ENCODE results near the gene FAM3B.

Gene FAM3B

GRCh38 chr21:41349619-41350390, 33.2 kb downstream of the FAM3B start:
- CTCF ChIA-PET = no interaction called here
- no peak overlapping the region for H3K4me3 ChIP-seq (ENCODE audit: low read depth, low read length)
- H3K9me3 ChIP-seq (ENCODE audit: control insufficient read depth, insufficient read depth, low read depth, low read length) = no peaks in the 10 kb centered on the region
- H3K4me1 ChIP-seq (ENCODE audit: control insufficient read depth, insufficient read depth, low read length) = no peaks in the 10 kb centered on the region
- H3K36me3 ChIP-seq (ENCODE audit: control insufficient read depth in 2 of 2, insufficient read depth in 1 of 2, low read length in 2 of 2) = no peaks in the 10 kb centered on the region
- POLR2A ChIA-PET = no interaction called here
- H3K27ac ChIP-seq (ENCODE audit: extremely low read depth, low read depth, low read length) = no peak overlapping the region
- TF ChIP-seq BCL6B (tag by site-specific recombination; IDR thresholded peaks at IDR 0.05) = no peak
- TF ChIP-seq, protein P1, sequence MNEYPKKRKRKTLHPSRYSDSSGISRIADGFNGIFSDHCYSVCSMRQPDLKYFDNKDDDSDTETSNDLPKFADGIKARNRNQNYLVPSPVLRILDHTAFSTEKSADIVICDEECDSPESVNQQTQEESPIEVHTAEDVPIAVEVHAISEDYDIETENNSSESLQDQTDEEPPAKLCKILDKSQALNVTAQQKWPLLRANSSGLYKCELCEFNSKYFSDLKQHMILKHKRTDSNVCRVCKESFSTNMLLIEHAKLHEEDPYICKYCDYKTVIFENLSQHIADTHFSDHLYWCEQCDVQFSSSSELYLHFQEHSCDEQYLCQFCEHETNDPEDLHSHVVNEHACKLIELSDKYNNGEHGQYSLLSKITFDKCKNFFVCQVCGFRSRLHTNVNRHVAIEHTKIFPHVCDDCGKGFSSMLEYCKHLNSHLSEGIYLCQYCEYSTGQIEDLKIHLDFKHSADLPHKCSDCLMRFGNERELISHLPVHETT (tag by site-specific recombination; IDR thresholded peaks at IDR 0.05) = no peak
- no peak for TF ChIP-seq KLF17 (tag by site-specific recombination; IDR thresholded peaks at IDR 0.05)
- TF ChIP-seq ZNF501 (tag by site-specific recombination; IDR thresholded peaks at IDR 0.05) = no peak
- TF ChIP-seq GFI1B (tag by site-specific recombination; IDR thresholded peaks at IDR 0.05) = no peak
- TF ChIP-seq, protein P2, sequence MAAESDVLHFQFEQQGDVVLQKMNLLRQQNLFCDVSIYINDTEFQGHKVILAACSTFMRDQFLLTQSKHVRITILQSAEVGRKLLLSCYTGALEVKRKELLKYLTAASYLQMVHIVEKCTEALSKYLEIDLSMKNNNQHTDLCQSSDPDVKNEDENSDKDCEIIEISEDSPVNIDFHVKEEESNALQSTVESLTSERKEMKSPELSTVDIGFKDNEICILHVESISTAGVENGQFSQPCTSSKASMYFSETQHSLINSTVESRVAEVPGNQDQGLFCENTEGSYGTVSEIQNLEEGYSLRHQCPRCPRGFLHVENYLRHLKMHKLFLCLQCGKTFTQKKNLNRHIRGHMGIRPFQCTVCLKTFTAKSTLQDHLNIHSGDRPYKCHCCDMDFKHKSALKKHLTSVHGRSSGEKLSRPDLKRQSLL (tag by site-specific recombination; IDR thresholded peaks at IDR 0.05) = no peak
- no peak for TF ChIP-seq GLI4 (tag by site-specific recombination; IDR thresholded peaks at IDR 0.05)
- no peak for TF ChIP-seq ZNF513 (tag by site-specific recombination; IDR thresholded peaks at IDR 0.05)
- TF ChIP-seq ZFP41 (tag by site-specific recombination; IDR thresholded peaks at IDR 0.05; ENCODE audit: borderline replicate concordance) = no peak
- TF ChIP-seq ZNF394 (tag by site-specific recombination; IDR thresholded peaks at IDR 0.05; ENCODE audit: borderline replicate concordance) = no peak
- no peak for TF ChIP-seq ZNF404 (tag by site-specific recombination; IDR thresholded peaks at IDR 0.05)
- no peak for TF ChIP-seq ZNF112 (tag by site-specific recombination; IDR thresholded peaks at IDR 0.05)
- TF ChIP-seq ZNF138 (tag by site-specific recombination; IDR thresholded peaks at IDR 0.05; ENCODE audit: borderline replicate concordance) = no peak

GRCh38 chr21:41350436-41351155, 34.0 kb downstream of the FAM3B start:
- Histone ChIP-seq H3K27ac (ENCODE audit: extremely low read depth, low read depth, low read length) (no peak overlapping the region), H3K36me3 (ENCODE audit: control insufficient read depth in 2 of 2, insufficient read depth in 1 of 2, low read length in 2 of 2) (no peaks in the 10 kb centered on the region), H3K4me3 (ENCODE audit: low read depth, low read length) (no peak overlapping the region), H3K4me1 (ENCODE audit: control insufficient read depth, insufficient read depth, low read length) (no peaks in the 10 kb centered on the region), H3K9me3 (ENCODE audit: control insufficient read depth, insufficient read depth, low read depth, low read length) (no peaks in the 10 kb centered on the region)
- ChIA-PET CTCF (no interaction called here), POLR2A (no interaction called here)
- TF ChIP-seq ZNF292 (tag by site-specific recombination; IDR thresholded peaks at IDR 0.05; ENCODE audit: borderline replicate concordance, low read depth) = no peak
- no peak for TF ChIP-seq ZNF416 (tag by site-specific recombination; IDR thresholded peaks at IDR 0.05)
- no peak for TF ChIP-seq SCRT2 (tag by site-specific recombination; IDR thresholded peaks at IDR 0.05)
- no peak for TF ChIP-seq ZNF610 (tag by site-specific recombination; IDR thresholded peaks at IDR 0.05; ENCODE audit: borderline replicate concordance)
- TF ChIP-seq ZNF629 (tag by site-specific recombination; IDR thresholded peaks at IDR 0.05) = no peak
- TF ChIP-seq SCRT1 (tag by site-specific recombination; IDR thresholded peaks at IDR 0.05; ENCODE audit: borderline replicate concordance) = no peak
- TF ChIP-seq HOXA7 (CRISPR knock-in tag; IDR thresholded peaks at IDR 0.05; ENCODE audit: borderline replicate concordance) = no peak
- no peak for TF ChIP-seq ZBTB17 (tag by site-specific recombination; IDR thresholded peaks at IDR 0.05)
- TF ChIP-seq ZNF169 (tag by site-specific recombination; IDR thresholded peaks at IDR 0.05) = no peak
- TF ChIP-seq ZBTB44 (tag by site-specific recombination; IDR thresholded peaks at IDR 0.05) = no peak
- TF ChIP-seq ZNF132 (tag by site-specific recombination; IDR thresholded peaks at IDR 0.05; ENCODE audit: borderline replicate concordance) = no peak
- TF ChIP-seq ZNF623 (tag by site-specific recombination; IDR thresholded peaks at IDR 0.05) = no peak
- no peak for TF ChIP-seq HOXD13 (CRISPR knock-in tag; IDR thresholded peaks at IDR 0.05; ENCODE audit: borderline replicate concordance)
- TF ChIP-seq ZNF548 (tag by site-specific recombination; IDR thresholded peaks at IDR 0.05) = no peak

Data from HEK293 (cell line).